WTC11 (cell line): ENCODE results near the gene ZFC3H1. TPM values are rescaled to one million over a fixed set of nuclear protein-coding genes. Genes with fewer than 3 reads are reported as not detected.
A peak's percentile ranks its signal among the peaks of the same experiment; 100 is the strongest.

Experiments
- ATF1 ChIP-seq: sonication (generic); formaldehyde crosslinking; IDR thresholded peaks from 2 replicates; pipeline ENCODE4 v1.8.1; 2023; ENCODE audit warnings: mild to moderate bottlenecking, moderate library complexity, missing genetic modification reagents
- ATF2 ChIP-seq: sonication (generic); formaldehyde crosslinking; IDR thresholded peaks from 2 replicates; pipeline ENCODE4 v1.8.1; 2022; ENCODE audit warnings: low read depth, missing genetic modification reagents, borderline replicate concordance
- CBFB ChIP-seq: sonication (generic); formaldehyde crosslinking; IDR thresholded peaks from 2 replicates; pipeline ENCODE4 v1.8.1; 2022; ENCODE audit warnings: mild to moderate bottlenecking, low read depth, missing genetic modification reagents
- CDX4 ChIP-seq: fragments of 250-450 bp; sonication (Bioruptor Pico); IDR thresholded peaks from 2 replicates; pipeline ENCODE4 v1.9.0; 2021; ENCODE audit warnings: moderate library complexity, mild to moderate bottlenecking, inconsistent platforms, borderline replicate concordance
- CREB1 ChIP-seq: sonication (generic); formaldehyde crosslinking; IDR thresholded peaks from 2 replicates; pipeline ENCODE4 v1.8.0; 2023; ENCODE audit warnings: mild to moderate bottlenecking, missing genetic modification reagents
- CREM ChIP-seq: sonication (generic); formaldehyde crosslinking; IDR thresholded peaks from 2 replicates; pipeline ENCODE4 v1.8.1; 2022; ENCODE audit warnings: mild to moderate bottlenecking, missing genetic modification reagents, moderate library complexity
- CTCF ChIP-seq: fragments of 200-600 bp; IDR thresholded peaks from 2 replicates; pipeline ENCODE4 v1.8.0; 2022; ENCODE audit warnings: antibody characterized with exemption
- E2F1 ChIP-seq: sonication (generic); formaldehyde crosslinking; IDR thresholded peaks from 2 replicates; pipeline ENCODE4 v1.8.0; 2022; ENCODE audit warnings: mild to moderate bottlenecking, missing genetic modification reagents
- FOXJ3 ChIP-seq: sonication (generic); formaldehyde crosslinking; IDR thresholded peaks from 2 replicates; pipeline ENCODE4 v1.9.0; 2021; ENCODE audit warnings: missing genetic modification reagents, mild to moderate bottlenecking, borderline replicate concordance
- FOXK1 ChIP-seq: sonication (generic); formaldehyde crosslinking; IDR thresholded peaks from 2 replicates; pipeline ENCODE4 v1.8.0; 2022; ENCODE audit warnings: mild to moderate bottlenecking, moderate library complexity, missing genetic modification reagents
- FOXP1 ChIP-seq: sonication (generic); formaldehyde crosslinking; IDR thresholded peaks from 2 replicates; pipeline ENCODE4 v1.8.0; 2022; ENCODE audit warnings: missing genetic modification reagents, mild to moderate bottlenecking, moderate library complexity, borderline replicate concordance
- HMGXB4 ChIP-seq: sonication (generic); formaldehyde crosslinking; IDR thresholded peaks from 2 replicates; pipeline ENCODE4 v1.8.1; 2023; ENCODE audit warnings: mild to moderate bottlenecking, moderate library complexity, missing genetic modification reagents
- JUN ChIP-seq: sonication (generic); formaldehyde crosslinking; IDR thresholded peaks from 2 replicates; pipeline ENCODE4 v1.8.0; 2023; ENCODE audit warnings: mild to moderate bottlenecking, missing genetic modification reagents
- MYBL2 ChIP-seq: sonication (generic); formaldehyde crosslinking; IDR thresholded peaks from 2 replicates; pipeline ENCODE4 v1.8.1; 2023; ENCODE audit warnings: mild to moderate bottlenecking, moderate library complexity, missing genetic modification reagents
- NFE2L1 ChIP-seq: sonication (generic); formaldehyde crosslinking; IDR thresholded peaks from 2 replicates; pipeline ENCODE4 v1.8.1; 2023; ENCODE audit warnings: missing genetic modification reagents
- NFYB ChIP-seq: sonication (generic); formaldehyde crosslinking; conservative IDR thresholded peaks from 2 replicates; pipeline ENCODE4 v1.8.0; 2022; ENCODE audit warnings: low read depth, missing genetic modification reagents
- NR3C1 ChIP-seq: sonication (generic); formaldehyde crosslinking; conservative IDR thresholded peaks from 2 replicates; pipeline ENCODE4 v1.8.1; 2023; ENCODE audit warnings: low read depth, mild to moderate bottlenecking, missing genetic modification reagents
- PRRX2 ChIP-seq: fragments of 250-450 bp; sonication (Bioruptor Pico); IDR thresholded peaks from 2 replicates; pipeline ENCODE4 v1.8.0; 2021; ENCODE audit warnings: mild to moderate bottlenecking
- SP1 ChIP-seq: sonication (generic); formaldehyde crosslinking; conservative IDR thresholded peaks from 2 replicates; pipeline ENCODE4 v1.8.1; 2022; ENCODE audit warnings: missing genetic modification reagents
- TCF7 ChIP-seq: sonication (generic); formaldehyde crosslinking; IDR thresholded peaks from 2 replicates; pipeline ENCODE4 v1.8.0; 2022; ENCODE audit warnings: mild to moderate bottlenecking, low read depth, missing genetic modification reagents, moderate library complexity
- TEAD1 ChIP-seq: sonication (generic); formaldehyde crosslinking; IDR thresholded peaks from 2 replicates; pipeline ENCODE4 v1.8.0; 2022; ENCODE audit warnings: mild to moderate bottlenecking, missing genetic modification reagents
- ZNF121 ChIP-seq: sonication (generic); formaldehyde crosslinking; IDR thresholded peaks from 2 replicates; pipeline ENCODE4 v1.8.0; 2023; ENCODE audit warnings: missing genetic modification reagents
- ZNF232 ChIP-seq: sonication (generic); formaldehyde crosslinking; IDR thresholded peaks from 2 replicates; pipeline ENCODE4 v1.8.0; 2022; ENCODE audit warnings: mild to moderate bottlenecking, missing genetic modification reagents
- ZNF263 ChIP-seq: sonication (generic); formaldehyde crosslinking; IDR thresholded peaks from 2 replicates; pipeline ENCODE4 v1.8.1; 2022; ENCODE audit warnings: low read depth, mild to moderate bottlenecking, moderate library complexity, missing genetic modification reagents
- ZNF281 ChIP-seq: sonication (generic); formaldehyde crosslinking; IDR thresholded peaks from 2 replicates; pipeline ENCODE4 v1.8.0; 2023; ENCODE audit warnings: mild to moderate bottlenecking, missing genetic modification reagents
- ZNF396 ChIP-seq: fragments of 250-450 bp; sonication (Bioruptor Pico); IDR thresholded peaks from 2 replicates; pipeline ENCODE4 v1.8.0; 2021; ENCODE audit warnings: mild to moderate bottlenecking, moderate library complexity, borderline replicate concordance
- ZNF425 ChIP-seq: fragments of 250-450 bp; sonication (Bioruptor Pico); conservative IDR thresholded peaks from 2 replicates; pipeline ENCODE4 v1.9.0; 2021; ENCODE audit warnings: mild to moderate bottlenecking
- ZNF671 ChIP-seq: fragments of 250-450 bp; sonication (Bioruptor Pico); IDR thresholded peaks from 2 replicates; pipeline ENCODE4 v1.8.0; 2021; ENCODE audit warnings: mild to moderate bottlenecking
- total RNA-seq: library from RNA; stranded (reverse); gene quantifications from 3 replicates; pipeline ENCODE4 v1.2.3, GENCODE V29; 2021

The ZFC3H1 gene
- total RNA-seq, 1 experiment from 2014 or later = 33.9 TPM

GRCh38 chr12:71685914-71686657, 22.4 kb upstream of the ZFC3H1 start, which contains the start of gene TMEM19 (continued):
- TF ChIP-seq ATF2 (CRISPR knock-in tag) (no peak), ATF1 (no peak), SP1 (CRISPR knock-in tag) (peak; percentile 87), CREB1 (CRISPR knock-in tag) (no peak), MYBL2 (CRISPR knock-in tag) (peak; percentile 83; the same call in 1 of the 2 replicates), FOXJ3 (CRISPR knock-in tag) (no peak), NFYB (CRISPR knock-in tag) (peak; percentile 60), E2F1 (CRISPR knock-in tag) (no peak), ZNF396 (CRISPR knock-in tag) (no peak), PRRX2 (CRISPR knock-in tag) (no peak), ZNF121 (CRISPR knock-in tag) (peak; percentile 69; the same call in 1 of the 2 replicates), TEAD1 (CRISPR knock-in tag) (peak; percentile 84), CDX4 (CRISPR knock-in tag) (no peak), NFE2L1 (0 out of 2 replicates have a peak, but pooled peaks have one; percentile 74), CTCF (no peak), FOXP1 (CRISPR knock-in tag) (peak; percentile 90), ZNF671 (CRISPR knock-in tag) (no peak), ZNF263 (CRISPR knock-in tag) (no peak), CBFB (no peak), TCF7 (CRISPR knock-in tag) (no peak), ZNF232 (CRISPR knock-in tag) (peak; percentile 68; the same call in 1 of the 2 replicates), JUN (peak; percentile 43; the same call in 1 of the 2 replicates), HMGXB4 (CRISPR knock-in tag) (peak; percentile 81), ZNF281 (CRISPR knock-in tag) (no peak), ZNF425 (CRISPR knock-in tag) (no peak), NR3C1 (CRISPR knock-in tag) (no peak), FOXK1 (CRISPR knock-in tag) (peak; percentile 73), CREM (peak; percentile 62; the same call in 1 of the 2 replicates)
